ENCODE measurements around the gene NSUN6.
"Not testable (repeated sequence)": the region's sequence is repeated elsewhere in the genome, so short reads cannot be mapped to it uniquely, and the experiment has no call there.

NSUN6 gene

DNA sequence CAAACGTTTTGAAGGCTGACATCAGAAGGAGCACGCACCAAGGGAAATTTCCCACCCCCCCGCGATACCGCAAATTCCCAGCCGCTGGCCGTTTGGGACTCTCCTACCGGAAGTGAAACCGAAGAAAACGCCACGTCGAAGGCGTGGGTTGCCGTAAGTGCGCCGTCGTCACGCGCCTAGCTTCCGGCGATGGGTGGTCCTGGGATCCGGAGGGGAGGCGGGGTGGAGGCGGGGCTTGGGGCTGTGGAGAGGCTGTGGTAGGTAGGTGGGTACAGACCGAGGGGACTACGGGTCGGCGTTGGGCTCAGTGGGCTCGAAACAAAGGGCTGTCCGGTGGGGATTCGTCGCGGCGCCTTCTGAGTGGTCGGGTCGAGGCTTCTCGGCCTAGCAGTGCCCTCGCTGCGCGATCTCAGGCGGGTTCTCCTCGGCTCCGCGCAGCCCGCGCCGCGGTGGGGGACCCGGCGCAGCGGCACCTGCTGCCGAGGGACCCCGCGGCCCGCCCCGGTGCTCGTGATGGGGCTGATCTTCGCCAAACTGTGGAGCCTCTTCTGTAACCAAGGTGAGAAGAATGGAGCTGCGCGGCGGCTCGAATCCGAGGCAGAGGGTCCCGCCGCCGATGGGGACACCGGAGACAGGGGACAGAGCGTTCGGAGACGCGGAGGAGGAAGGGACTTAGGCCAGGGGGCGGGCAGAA is 7.9 kb upstream of the NSUN6 start, which contains the start of gene ARL5B:
TSS of gene ARL5B (plus strand) at position 307 of the 694 bp plus-strand sequence. CDS start at position 514, 207 bp downstream.
- peak; percentile 84 for DNase-seq

DNA sequence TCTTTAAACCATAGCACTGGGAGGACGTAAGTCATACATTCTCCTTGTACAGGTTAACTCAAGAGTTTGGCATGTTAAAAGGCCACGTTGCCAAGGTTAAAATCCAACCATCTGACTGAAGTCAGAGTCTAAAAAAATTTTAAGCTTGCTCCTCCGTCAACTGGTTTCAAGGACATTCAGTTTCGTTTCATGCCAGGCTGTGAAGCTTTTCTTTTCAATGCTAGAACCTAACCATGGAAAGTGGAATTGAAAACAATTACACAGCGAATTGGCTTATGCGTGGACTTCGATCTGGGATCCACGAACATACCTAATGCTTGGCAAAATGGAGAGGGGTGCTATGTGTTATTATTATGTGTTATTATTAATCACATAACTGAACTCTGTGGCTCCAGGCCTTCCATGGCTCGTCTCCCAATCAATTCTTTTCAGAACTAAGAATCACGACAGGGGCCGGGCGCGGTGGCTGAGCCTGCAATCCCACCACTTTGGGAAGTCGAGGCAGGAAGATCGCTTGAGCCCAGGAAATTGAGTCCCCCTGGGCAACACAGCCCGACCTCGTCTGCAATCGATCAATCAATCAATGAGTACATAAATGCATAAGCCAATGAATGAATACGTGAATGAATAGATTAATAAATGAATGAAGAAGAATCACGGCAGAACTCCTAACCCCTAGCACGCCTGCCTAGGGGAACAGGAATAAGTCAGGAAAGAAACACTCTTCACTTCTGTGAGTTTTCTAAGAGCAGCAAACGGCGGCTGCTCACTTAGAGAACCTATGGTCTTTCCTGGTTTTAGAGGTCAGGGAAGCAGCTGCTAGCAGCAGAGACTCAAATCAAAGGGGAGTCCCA is 7.1 kb upstream of the NSUN6 start:
- DNase-seq, result no peak

DNA sequence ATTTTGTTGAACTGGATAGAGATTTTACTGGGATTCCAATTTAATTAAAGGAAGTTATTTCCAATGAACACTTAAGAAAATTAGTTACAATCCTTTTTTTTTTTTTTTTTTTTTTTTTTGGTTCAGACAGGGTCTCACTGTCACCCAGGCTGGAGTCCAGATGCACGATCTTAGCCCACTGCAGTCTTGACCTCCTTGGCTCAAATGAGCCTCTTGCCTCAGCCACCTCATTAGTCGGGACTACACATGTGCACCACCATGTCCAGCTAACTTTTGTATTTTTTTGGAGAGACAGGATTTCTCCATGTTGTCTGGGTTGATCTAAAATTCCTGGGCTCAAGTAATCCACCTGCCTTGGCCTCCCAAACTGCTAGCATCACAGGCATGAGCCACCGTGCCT is 5.3 kb upstream of the NSUN6 start:
- DNase-seq, result no peak

DNA sequence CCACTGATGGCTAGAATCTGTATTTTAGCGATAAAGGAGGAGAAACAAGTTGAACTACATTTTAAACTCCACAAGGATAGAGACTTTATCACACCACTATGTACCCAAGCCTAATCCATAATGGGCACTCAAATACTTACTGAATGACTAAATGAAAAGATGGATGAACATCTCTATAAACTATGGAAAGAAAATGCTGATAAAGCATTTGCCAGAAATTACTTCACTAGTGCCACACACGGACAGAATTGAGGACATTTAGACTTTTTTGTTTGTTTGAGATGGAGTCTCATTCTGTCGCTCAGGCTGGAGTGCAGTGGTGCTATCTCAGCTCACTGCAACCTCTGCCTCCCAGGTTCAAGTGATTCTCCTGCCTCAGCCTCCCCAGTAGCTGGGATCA is 1.7 kb upstream of the NSUN6 start:
- DNase-seq, result no peak

DNA sequence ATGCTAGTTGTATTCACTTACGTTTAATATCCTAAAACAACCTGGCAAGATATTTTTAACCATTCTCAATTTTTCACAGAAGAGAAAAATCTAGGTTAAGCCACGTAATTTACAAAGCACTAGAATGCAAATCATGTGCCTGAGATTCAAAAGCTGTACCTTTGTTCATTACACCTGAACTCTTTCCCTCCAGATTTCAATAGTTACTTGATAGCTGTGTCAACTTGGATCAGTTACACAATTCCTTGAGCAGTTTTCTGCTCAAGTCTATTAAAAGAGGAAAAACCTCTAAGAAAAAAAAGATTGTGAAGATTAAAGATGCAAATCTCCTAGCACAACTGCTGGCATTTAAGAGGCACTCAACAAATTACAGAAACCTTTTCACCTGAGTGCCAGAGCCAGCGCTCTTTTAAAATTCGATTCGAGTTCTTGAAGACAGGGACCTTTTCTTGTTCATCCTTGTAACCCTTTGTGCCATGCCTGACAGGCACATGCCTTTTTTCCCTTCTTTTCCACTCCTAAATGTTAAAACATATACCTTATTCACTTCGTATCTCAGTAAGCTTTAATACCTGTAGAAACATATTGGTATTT is 886 bp downstream of the NSUN6 start:
- DNase-seq, result no peak

DNA sequence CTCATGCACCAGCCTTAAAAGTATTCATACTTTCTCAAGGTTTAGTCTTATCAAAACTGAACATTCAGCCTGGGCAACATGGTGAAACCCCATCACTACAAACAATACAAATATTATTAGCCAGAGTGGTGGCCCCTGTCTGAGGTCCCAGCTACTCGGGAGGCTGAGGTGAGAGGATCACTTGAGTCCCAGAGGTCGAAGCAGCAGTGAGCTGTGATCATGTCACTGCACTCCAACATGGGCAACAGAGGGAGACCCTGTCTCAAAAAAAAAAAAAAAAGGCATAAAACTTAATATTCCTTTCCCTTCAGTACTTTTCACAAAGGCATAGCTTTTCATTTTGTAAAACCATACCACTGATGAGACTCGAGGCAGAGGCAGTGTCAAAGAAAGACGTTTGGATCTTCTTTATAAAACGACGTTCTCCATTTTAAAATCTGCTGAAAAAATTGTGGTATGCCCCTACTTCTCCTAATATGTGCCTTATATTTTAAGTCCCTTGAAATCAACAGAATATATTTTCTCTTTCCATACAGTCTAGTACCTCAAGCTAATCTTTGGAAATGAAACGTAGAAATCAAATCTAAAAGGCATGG is 1.9 kb downstream of the NSUN6 start:
- no peak for DNase-seq

DNA sequence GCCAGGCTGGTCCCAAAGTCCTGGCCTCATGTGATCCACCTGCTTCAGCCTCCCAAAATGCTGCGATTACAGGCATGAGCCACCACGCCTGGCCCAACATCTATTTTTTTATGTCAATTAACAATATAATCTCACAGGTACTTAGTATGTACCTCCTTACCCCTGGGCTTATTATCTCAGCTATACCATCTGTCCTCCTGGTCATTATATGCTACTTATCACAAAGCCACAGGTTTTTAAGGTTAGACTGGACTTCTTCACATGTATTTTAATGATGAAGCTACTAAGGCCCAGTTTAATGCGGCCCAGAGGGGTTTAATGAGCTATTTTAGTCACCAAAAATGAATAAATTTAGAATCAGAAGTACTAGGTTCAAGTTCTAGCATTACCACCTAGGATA is 3.4 kb downstream of the NSUN6 start:
- DNase-seq, result no peak

DNA sequence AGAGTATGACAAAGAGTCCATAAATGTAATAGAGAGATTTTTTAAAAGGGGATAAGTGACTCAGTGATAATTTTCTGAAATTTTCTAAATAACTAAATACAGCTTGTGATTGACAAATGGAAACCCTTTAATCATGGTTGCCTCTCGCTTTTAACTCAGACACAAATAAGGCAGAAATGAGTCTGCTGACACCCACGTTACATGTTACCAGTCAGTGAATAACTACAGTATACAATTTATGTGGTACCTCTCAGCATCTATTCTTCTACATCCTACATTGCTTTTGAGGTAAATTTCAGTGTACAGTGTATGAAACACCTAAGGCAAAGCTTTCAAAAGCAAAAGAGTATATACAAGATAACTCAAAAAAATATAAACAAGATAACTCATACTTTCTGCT is 4.2 kb downstream of the NSUN6 start:
- DNase-seq, result no peak

DNA sequence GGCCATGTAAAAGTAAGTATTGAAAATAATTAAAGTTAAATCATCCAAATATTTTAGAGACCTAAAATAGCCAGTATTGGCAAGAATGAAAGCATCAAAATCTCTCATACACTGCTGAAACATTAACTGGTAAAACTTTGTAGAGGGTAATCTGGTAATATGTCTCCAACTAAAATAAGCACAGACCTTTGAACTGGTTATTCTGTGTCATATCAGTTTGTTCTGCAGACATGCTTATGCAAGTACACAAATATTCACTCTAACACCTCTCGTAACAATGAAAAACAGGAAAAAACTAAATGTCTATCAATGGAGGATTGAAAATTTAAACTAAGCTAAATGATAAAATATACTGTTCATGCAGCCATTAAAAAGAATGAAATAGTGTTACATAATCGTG is 11.7 kb downstream of the NSUN6 start:
- not testable (repeated sequence) for DNase-seq

DNA sequence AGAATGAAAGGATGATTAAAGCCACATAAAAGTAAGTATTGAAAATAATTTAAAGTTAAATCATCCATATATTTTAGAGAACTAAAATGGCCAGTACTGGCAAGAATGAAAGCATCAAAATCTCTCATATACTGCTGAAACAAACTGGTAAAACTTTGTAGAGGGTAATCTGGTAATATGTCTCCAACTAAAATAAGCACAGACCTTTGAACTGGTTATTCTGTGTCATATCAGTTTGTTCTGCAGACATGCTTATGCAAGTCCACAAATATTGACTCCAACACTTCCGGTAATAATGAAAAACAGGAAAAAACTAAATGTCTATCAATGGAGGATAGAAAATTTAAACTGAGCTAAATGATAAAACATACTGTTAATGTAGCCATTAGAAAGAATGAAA is 14.0 kb downstream of the NSUN6 start:
- DNase-seq, result not testable (repeated sequence)

DNA sequence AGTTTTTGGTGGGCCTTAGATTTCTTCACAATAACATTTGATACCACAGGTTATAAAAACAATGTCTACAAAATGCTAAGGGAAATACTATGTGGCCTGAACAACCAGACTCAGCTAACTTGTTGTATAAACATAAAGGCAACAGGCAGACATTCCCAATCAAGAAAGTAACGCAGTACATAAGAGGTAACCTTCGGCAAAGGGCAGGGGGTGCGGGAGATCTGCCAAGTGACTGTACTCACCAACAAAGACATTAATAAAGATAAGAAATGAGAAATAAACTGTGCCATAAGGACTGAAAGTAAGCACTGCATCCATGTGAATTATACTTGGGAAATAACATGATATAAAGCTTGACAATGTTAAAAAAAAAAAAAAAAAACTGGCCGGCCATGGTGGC is 15.4 kb downstream of the NSUN6 start:
- DNase-seq, result no peak

DNA sequence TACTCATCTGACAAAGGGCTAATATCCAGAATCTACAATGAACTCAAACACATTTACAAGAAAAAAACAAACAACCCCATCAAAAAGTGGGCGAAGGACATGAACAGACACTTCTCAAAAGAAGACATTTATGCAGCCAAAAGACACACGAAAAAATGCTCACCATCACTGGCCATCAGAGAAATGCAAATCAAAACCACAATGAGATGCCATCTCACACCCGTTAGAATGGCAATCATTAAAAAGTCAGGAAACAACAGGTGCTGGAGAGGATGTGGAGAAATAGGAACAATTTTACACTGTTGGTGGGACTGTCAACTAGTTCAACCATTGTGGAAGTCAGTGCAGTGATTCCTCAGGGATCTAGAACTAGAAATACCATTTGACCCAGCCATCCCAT is 18.9 kb downstream of the NSUN6 start:
- not testable (repeated sequence) for DNase-seq

DNA sequence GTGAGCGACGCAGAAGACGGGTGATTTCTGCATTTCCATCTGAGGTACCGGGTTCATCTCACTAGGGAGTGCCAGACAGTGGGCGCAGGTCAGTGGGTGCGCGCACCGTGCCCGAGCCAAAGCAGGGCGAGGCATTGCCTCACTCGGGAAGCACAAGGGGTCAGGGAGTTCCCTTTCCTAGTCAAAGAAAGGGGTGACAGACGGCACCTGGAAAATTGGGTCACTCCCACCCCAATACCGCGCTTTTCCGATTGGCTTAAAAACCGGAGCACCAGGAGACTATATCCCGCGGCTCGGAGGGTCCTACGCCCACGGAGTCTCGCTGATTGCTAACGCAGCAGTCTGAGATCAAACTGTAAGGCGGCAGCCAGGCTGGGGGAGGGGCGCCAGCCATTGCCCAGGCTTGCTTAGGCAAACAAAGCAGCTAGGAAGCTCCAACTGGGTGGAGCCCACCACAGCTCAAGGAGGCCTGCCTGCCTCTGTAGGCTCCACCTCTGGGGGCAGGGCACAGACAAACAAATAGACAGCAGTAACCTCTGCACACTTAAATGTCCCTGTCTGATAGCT is 23.9 kb downstream of the NSUN6 start:
- DNase-seq, result not testable (repeated sequence)

DNA sequence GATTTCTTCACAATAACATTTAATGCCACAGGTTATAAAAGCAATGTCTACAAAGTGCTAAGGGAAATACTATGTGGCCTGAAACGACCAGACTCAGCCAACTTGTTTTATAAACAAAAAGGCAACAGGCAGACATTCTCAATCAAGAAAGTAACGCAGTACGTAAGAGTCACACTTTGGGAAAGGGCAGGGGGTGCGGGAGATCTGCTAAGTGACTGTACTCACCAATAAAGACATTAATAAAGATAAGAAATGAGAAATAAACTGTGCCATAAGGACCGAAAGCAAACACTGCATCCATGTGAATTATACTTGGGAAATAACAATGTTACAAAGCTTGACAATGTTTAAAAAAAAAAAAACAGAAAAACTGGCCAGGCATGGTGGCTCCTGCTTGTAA is 25.5 kb downstream of the NSUN6 start:
- no peak for DNase-seq

DNA sequence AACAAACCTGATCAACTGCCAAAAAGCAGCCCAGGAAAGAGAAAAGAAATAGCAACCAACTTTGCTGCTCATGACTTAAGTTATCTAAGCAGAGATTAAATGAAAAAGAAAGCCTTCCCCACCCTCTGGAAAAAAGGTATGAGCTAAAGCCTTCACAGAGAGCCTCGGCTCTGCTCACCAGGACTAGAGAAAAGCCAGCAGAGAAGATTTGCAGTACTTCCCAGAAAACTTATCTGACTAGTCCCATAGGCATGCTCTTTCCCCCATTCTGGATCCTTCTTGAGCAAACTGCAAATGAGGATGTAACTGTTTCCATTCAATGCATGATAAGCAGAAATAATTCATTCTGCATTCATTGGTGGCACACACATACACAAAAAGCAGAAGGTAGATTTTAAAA is 27.7 kb downstream of the NSUN6 start:
- DNase-seq, result not testable (repeated sequence)

DNA sequence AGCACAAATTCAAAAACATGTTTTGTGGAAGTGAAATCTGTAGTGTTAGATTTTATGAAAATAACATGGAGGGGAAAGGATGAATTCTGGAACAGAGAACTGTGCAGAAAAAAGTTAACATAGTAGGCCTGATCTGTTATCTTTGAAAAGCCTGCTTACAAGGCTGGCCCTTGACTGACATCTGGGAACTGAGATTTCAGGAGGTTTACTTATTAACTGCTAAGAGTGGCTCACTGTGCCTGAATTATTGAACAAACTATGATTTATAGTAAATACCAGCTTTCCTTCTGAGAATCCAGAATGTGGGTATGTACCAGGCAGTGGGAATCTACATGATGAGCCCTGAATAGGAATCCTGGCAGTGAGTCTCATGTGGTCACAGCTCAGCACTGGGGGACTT is 30.5 kb downstream of the NSUN6 start:
- DNase-seq, result no peak

DNA sequence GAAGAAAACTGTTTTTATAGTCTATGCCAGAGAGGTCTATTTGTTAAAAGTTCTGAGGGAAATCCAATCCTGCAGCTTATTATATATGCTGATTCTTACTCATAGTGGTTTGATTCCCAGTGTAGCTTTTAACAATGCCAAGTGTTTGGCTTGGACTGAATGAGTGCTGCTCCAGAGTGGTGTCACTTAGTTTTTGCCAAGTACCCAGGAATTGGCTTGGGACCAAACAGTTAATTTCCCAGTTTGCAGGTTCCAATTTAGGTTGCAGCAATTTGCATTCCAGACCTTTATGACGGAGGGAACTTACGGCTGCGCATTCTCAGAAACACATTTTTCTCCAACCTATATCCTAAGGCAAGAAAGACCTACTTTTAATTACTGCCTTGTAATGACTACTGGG is 32.4 kb downstream of the NSUN6 start:
- DNase-seq, result no peak

DNA sequence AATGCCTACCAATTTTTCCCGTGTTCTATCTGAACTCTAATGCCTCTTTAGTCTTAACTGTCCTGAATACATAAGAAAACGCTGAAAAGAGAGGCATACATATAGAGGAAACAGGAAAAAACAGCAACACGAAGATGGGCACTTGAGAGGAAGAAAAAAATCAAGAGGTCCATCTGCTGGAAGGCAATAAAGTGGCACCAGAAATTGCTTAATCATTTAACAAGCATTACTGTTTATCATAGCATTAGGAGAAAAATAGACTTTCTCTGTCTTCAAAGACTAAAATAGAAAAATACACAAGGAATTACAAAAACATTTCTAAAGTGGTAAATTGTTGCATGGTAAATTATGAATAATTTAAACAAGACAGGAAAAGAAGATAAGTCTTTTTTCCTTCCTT is 35.0 kb downstream of the NSUN6 start:
- DNase-seq, result no peak

DNA sequence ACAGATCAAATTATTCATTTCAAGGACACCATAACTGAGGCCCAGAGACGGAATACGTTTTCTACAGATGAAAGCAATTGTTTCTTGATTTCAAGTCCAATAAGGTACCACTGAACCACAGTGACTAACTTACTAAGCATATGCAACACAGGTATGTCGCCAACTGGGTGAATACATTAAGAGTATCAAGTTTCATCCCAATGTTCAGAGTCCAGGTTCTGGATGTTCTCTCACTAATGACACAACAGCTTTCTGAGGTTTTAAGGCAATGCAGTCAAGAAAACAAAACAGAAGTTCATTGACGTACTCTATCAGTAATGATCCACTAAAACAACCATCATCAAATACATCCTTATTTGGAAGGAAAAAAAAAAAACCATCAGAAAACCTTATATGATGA is 35.8 kb downstream of the NSUN6 start:
- DNase-seq, result no peak

DNA sequence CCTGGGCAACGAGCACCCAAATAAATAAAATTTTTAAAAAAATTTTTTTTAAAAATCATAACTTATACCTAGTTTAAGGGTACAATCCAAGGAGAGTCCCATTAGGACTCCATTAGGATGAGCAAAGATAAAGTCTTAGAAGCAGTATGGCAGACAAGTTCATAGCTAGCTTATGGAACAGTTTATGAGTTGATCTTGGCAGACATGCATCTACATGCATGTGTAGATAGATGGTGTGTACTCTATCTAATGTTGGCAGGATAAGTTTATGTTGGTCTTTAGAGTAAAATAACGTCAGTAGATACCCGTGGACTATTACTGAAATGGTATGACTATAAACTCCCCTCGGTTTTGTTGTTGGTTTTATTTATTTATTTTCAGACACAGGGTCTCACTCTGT is 40.2 kb downstream of the NSUN6 start:
- DNase-seq, result no peak

DNA sequence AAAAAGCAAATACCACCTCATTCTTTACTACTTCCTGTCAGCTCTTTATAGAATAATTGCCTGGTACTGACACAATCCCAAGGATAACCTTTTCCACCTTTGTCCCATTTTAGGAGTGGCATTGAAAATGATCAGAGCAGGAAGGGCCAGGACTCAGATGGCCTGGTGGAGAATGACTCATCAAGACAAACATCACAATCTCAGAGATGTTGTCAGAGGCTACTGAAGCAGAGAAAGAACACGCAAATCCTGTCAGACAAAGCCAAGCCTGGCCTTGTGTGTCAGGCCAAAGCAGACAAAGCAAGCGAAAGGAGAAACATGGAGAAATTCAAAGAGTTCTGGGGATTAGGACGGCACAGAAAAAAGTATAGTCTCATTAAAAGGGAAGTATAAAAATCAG is 40.9 kb downstream of the NSUN6 start:
- DNase-seq, result no peak

DNA sequence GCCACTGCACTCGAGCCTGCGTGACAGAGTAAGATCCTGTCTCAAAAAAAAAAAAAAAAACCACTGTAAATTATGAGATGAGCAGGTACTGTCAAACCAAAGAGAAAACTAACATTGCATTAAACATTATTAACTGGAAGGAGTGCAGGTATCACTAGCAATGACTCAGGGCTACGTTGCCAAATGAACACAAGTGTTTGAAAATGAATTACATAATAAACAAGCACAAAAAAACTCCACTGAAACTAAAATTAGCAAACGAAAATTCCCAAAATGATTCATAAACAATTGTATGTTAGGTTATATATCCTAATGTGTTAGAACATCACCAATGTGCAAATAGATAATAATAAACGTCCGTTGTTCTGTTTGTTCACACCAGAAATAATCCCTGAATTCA is 42.8 kb downstream of the NSUN6 start:
- no peak for DNase-seq

Measured in NK-92 treated with Interleukin-12 subunit alpha and Interleukin-12 subunit beta, amount 100 ng/mL, for 24 hours (cell line).